Measurements from ENCODE around the gene ERAL1. TPM values are rescaled to one million over a fixed set of nuclear protein-coding genes. Genes with fewer than 3 reads are reported as not detected.

The ERAL1 gene
- total and polyA plus RNA-seq, 2 of the 8 experiments (the other 6 are each of a cell fraction or from before 2014, with no cell fraction given) = 67.8 to 122 TPM

GRCh38 chr17:28843816-28844148, 11.0 kb upstream of the ERAL1 start:
- no peak overlapping the region for H3K27ac ChIP-seq (ENCODE audit: low read depth, low read length)
- no peak overlapping the region for H3K56ac ChIP-seq (replicated peaks; ENCODE audit: insufficient read length, low read depth, low read length)
- H3K4me2 ChIP-seq (ENCODE audit: insufficient read depth in 1 of 2, low read depth in 2 of 2, low read length in 2 of 2) = no peak overlapping the region
- H3K9me3 ChIP-seq (ENCODE audit: insufficient read depth in 2 of 2, low read depth in 1 of 2, low read length in 1 of 2) = no peaks in the 10 kb centered on the region
- peaks cover 2% of the 10 kb centered on the region; the same call in 1 of the 2 replicates for H3K79me1 ChIP-seq (ENCODE audit: low read depth, low read length)
- H4K5ac ChIP-seq (ENCODE audit: insufficient read length, low read depth, low read length) = no peak overlapping the region
- H2BK120ac ChIP-seq (replicated peaks; ENCODE audit: low read depth, low read length) = no peak overlapping the region
- no peak overlapping the region for H3K23ac ChIP-seq (ENCODE audit: insufficient read length)
- H3K27me3 ChIP-seq (replicated peaks in 1 of 4; ENCODE audit: control insufficient read depth in 3 of 4, extremely low read depth in 1 of 4, insufficient read depth in 3 of 4, low read length in 3 of 4) = no peaks in the 10 kb centered on the region
- DNase-seq (ENCODE audit: low read depth in 1 of 2, low spot score in 2 of 2) (no peak), FAIRE-seq (no peak)
- no peak overlapping the region for H4K8ac ChIP-seq (ENCODE audit: extremely low read depth, insufficient read depth, low read length)
- no peak overlapping the region for H2BK15ac ChIP-seq (ENCODE audit: low read length)
- no peaks in the 10 kb centered on the region for H3K36me3 ChIP-seq (ENCODE audit: control insufficient read depth in 2 of 4, insufficient read depth in 4 of 4, low read length in 3 of 4)
- CTCF ChIA-PET (ENCODE audit: partially characterized antibody) = interaction anchor here (1.0 to 3.9 kb wide), 6 partner anchors 9 to 95 kb away, joined by 3 to 32 read pairs (median 6); no protein-coding TSS in a partner anchor
- no peak overlapping the region for H2BK5ac ChIP-seq (ENCODE audit: low read depth, low read length)
- H3K14ac ChIP-seq (ENCODE audit: insufficient read length) = no peak overlapping the region
- no peak overlapping the region for H3K18ac ChIP-seq (ENCODE audit: extremely low read depth, low read length)
- 91% methylated on average over 6 of the region's 6 CpGs; no CpG with 5 or more reads in 1 of the 2 experiments for WGBS, 2 experiments (ENCODE audit: extremely low coverage in 1 of 2, insufficient coverage in 1 of 2, insufficient read length in 1 of 2, insufficient replicate concordance in 2 of 2, low coverage in 1 of 2, low lambda C conversion rate in 2 of 2, missing lambda C conversion rate in 1 of 2)
- H3K9ac ChIP-seq (replicated peaks in 1 of 4; ENCODE audit: extremely low read depth in 1 of 4, low read depth in 3 of 4, low read length in 3 of 4) = no peak overlapping the region
- peaks cover 9 to 36% of the 10 kb centered on the region in 2 experiments for H3K79me2 ChIP-seq (ENCODE audit: control insufficient read depth in 1 of 2, insufficient read depth in 2 of 2, low read length in 2 of 2)
- H3K23me2 ChIP-seq (ENCODE audit: low read depth, low read length) = peaks cover 7% of the 10 kb centered on the region; the same call in 1 of the 2 replicates
- no peak overlapping the region for H2AFZ ChIP-seq (ENCODE audit: low read length)
- POLR2A ChIA-PET (ENCODE audit: partially characterized antibody) = interaction anchor here (1.0 to 2.8 kb wide), 8 partner anchors 8 to 124 kb away, joined by 3 to 15 read pairs (median 4); partner anchors contain the start of gene RPL23A
- H3K4ac ChIP-seq (replicated peaks; ENCODE audit: insufficient read length, low read depth, low read length) = no peak overlapping the region
- no peak overlapping the region for H3K4me3 ChIP-seq (ENCODE audit: extremely low read depth in 1 of 4, insufficient read depth in 2 of 4, low read depth in 3 of 4, low read length in 4 of 4)
- H2BK12ac ChIP-seq (ENCODE audit: low read depth, low read length) = no peak overlapping the region
- no peak overlapping the region for H4K91ac ChIP-seq (replicated peaks; ENCODE audit: insufficient read length, low read length)
- peaks cover 0 to 1% (median 0%) of the 10 kb centered on the region in 4 experiments; a peak in 1 of 7 replicates for H3K4me1 ChIP-seq (replicated peaks in 1 of 4; ENCODE audit: control insufficient read depth in 3 of 4, insufficient read depth in 4 of 4, low read length in 3 of 4)
- H2BK20ac ChIP-seq (ENCODE audit: low read length) = 0 out of 2 replicates have a peak overlapping the region, but pooled peaks have one; percentile 48
- H2AK5ac ChIP-seq (ENCODE audit: low read depth, low read length) = no peak overlapping the region
- H4K20me1 ChIP-seq (replicated peaks in 1 of 2; ENCODE audit: control insufficient read depth in 1 of 2, insufficient read depth in 2 of 2, low read length in 2 of 2) = no peaks in the 10 kb centered on the region
- no peak for TF ChIP-seq SIRT6 (IDR thresholded peaks at IDR 0.05; ENCODE audit: low read length)
- no peak for TF ChIP-seq MAFK (IDR thresholded peaks at IDR 0.05; ENCODE audit: low read depth, low read length)
- no peak for TF ChIP-seq SP4 (IDR thresholded peaks at IDR 0.05; ENCODE audit: low read length)
- TF ChIP-seq KDM1A (IDR thresholded peaks at IDR 0.05; ENCODE audit: borderline replicate concordance, low read length) = no peak
- no peak for TF ChIP-seq CEBPB (IDR thresholded peaks at IDR 0.05; ENCODE audit: low read depth, low read length)
- TF ChIP-seq CTBP2 (IDR thresholded peaks at IDR 0.05; ENCODE audit: borderline replicate concordance, insufficient read depth, insufficient read length, low read length) = no peak
- no peak for TF ChIP-seq POLR2AphosphoS5 (IDR thresholded peaks at IDR 0.05; ENCODE audit: low read depth, low read length)
- no peak for TF ChIP-seq CBX5 (IDR thresholded peaks at IDR 0.05; ENCODE audit: low read depth, low read length)
- no peak for TF ChIP-seq MAX (IDR thresholded peaks at IDR 0.05)
- TF ChIP-seq HDAC2 (IDR thresholded peaks at IDR 0.05; ENCODE audit: borderline replicate concordance in 1 of 2, low read depth in 2 of 2, low read length in 2 of 2) = no peak
- no peak for TF ChIP-seq SRF (IDR thresholded peaks at IDR 0.05; ENCODE audit: low read depth, low read length)
- no peak for TF ChIP-seq RXRA (IDR thresholded peaks at IDR 0.05; ENCODE audit: insufficient read depth, low read depth, low read length)
- TF ChIP-seq SIX5 (IDR thresholded peaks at IDR 0.05; ENCODE audit: low read depth, low read length) = no peak
- TF ChIP-seq SP2 (IDR thresholded peaks at IDR 0.05; ENCODE audit: low read length) = no peak
- no peak for TF ChIP-seq RFX5 (IDR thresholded peaks at IDR 0.05; ENCODE audit: borderline replicate concordance, low read depth, low read length)

All from H1 (cell line).